GM18511 (cell line): Measurements from ENCODE around the gene TM2D3.
"Not testable (repeated sequence)": the region's sequence is repeated elsewhere in the genome, so short reads cannot be mapped to it uniquely, and the experiment has no call there.

Experiments used
- ATAC-seq: cut with Tn5 transposase; IDR thresholded peaks from one replicate; pipeline ENCODE4 v1.9.1; 2021; ENCODE audit warnings: mild to moderate bottlenecking, moderate library complexity; ENCODE audit not compliant: unreplicated experiment

TM2D3 gene

GRCh38 chr15:101657968-101658784 lies 6.0 kb upstream of the TM2D3 start:
- no peak for ATAC-seq

DNA sequence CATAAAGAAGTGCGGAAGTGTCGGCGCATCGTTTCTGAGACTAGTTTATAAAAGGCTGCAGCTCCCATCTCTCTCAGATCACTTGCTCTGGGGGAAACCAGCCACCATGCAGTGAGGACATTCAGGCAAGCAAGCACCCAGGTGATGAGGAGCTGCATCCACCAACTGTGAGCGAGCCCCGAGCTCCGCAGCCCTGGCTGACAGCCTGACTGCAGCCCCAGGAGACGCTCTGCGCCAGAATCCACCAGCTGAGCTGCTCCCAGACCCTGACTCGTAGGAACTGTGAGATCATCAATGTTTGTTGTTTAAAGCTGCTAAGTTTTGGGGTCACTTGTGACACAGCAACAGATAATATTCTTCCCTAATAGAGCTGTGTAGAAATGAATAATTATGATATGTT lies 5.0 kb upstream of the TM2D3 start:
- ATAC-seq = no peak

DNA sequence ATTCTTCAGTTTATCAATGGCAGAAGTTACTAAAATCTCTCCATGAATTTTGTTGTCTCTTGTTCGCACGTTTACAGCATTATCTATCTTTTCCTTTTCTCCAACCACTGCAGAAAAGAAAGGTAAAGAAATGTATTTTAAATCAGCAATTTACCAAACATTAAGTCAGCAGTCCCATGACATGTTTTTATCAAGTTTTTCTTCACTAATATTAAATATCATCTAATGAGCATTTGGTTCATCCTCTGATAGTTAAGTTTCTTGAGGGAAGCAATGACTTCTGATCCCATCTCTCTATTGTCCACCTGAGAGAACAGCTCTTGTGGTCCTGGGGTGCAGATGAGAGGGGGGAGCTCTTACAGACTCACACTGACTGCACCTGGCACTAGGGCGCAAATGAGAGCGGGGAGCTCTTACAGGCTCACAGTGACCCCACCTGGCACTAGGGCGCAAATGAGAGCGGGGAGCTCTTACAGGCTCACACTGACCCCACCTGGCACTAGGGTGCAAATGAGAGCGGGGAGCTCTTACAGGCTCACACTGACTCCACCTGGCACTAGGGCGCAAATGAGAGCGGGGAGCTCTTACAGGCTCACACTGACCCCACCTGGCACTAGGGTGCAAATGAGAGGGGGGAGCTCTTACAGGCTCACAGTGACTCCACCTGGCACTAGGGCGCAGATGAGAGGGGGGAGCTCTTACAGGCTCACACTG lies 2.6 kb upstream of the TM2D3 start:
- ATAC-seq = not testable (repeated sequence)

DNA sequence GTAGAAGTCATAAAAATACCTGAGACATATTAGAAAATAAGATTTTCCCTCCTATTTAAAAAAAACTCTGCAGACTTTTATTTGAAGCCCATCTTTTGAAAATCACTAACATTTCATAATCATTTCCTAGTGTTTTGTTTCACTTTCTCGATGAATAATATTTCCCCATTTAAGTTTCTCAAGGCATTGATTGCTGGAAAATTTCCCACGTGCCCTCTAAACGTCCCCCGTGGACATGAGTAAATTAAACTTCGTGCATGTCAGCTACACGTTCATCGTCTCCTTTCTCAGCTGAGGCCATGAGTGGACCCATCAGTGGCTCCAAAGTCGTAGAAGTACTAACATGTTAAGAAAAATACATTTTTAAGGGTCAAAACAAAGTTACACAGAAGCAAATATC lies 2.0 kb upstream of the TM2D3 start:
- ATAC-seq = no peak

DNA sequence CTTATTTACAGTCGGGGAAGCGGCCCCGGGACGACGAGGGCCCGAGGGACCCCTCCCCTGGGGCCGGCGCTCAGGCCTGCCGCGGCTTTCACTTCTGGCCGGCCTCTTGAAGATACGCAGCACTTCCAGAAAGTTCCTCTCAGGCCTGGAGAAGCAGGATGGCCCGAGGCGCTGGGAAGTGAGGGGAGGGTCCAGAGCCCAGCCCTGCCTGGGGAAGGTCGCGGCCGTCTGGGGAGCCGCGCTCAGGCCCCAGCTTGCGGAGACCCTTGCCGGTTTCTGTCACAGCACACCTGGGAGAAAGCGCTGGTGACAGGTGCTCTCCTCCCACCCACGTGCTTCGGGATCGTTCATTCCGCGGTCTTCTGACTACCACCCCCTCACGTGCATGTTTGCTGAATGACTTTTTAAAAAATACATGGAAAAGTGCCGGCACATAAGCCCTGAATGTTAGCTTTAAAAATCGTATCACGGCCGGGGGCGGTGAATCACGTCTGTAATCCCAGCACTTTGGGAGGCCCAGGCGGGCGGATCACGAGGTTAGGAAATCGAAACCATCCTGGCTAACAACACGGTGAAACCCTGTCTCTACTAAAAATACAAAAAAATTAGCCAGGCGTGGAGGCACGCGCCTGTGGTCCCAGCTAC lies 727 bp upstream of the TM2D3 start:
- ATAC-seq = no peak

- ATAC-seq = peak; percentile 54
These were observed 555 bp downstream of the TM2D3 start for GRCh38 chr15:101651554-101652097.

- ATAC-seq = no peak
These were observed 2.0 kb downstream of the TM2D3 start for GRCh38 chr15:101650145-101650544.

- no peak for ATAC-seq
These were observed 3.8 kb downstream of the TM2D3 start for GRCh38 chr15:101648356-101648755.

DNA sequence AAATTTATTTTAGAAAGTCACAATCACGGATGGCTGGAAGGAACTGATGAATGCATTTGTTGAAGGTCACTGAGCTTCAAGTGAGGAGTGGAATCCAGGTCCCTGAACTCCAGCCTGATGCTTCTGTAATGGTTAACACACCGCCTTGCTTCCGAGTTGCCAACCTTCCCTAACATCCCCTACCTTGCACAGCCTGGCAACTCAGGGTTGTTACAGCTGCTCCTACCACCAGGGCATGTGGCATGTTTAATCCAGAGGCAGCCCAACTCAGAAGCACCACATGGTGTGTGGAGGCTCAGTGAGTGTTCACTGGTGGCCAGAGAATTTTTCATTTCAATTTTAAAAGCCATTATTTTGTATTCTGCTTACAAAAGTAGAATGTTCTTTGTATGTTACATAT lies 4.9 kb downstream of the TM2D3 start:
- no peak for ATAC-seq

DNA sequence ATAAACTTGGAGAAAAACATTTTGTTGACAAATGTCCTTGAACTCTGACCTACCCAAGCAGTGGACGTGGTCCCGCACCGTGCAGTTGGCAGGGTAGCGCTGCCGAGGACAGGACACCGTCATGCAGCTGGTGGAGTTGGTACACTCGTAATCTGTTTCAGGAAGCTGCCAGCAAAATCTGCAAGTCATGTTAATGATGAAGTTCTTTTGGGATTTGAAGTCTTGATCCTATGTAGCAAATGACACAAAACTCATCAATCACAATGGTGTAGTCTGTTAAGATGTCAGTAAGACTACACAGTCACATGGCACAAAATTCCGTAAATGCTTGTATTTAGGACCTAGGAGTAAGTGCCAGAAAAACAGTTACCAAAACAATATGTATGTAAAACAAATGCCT lies 5.5 kb downstream of the TM2D3 start:
- no peak for ATAC-seq

GRCh38 chr15:101642361-101642760 lies 9.8 kb downstream of the TM2D3 start:
- ATAC-seq = no peak

GRCh38 chr15:101641894-101642293 lies 10.3 kb downstream of the TM2D3 start:
- no peak for ATAC-seq

DNA sequence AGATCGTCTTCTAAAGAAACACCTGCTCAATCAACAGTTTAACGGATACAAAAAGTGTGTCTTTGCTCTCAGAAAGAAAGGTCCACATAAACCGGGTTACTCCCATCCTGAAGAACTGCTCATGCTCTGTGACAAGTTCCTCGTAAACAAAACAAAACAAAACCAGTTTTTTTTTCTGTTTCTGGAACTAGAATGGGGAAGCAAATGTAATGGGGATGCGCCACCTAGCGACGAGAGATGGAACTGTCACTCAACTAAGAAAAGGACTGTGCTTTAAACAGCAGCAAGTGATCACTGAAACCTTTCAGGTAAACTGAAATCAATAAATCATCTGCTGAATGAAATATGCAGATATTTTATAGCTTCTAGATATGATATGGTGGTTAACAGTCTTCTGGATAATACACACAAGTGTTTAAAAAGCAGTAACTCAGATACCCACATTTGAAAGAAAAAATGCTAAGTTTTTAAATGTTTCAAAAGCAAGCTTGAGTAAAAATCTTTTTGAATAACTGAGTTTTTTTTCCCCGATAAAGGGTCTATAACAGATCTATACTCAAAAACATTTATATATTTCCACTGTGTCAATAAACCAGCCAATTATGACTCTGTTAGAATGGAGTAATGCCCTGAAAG lies 10.9 kb downstream of the TM2D3 start:
- ATAC-seq = no peak

DNA sequence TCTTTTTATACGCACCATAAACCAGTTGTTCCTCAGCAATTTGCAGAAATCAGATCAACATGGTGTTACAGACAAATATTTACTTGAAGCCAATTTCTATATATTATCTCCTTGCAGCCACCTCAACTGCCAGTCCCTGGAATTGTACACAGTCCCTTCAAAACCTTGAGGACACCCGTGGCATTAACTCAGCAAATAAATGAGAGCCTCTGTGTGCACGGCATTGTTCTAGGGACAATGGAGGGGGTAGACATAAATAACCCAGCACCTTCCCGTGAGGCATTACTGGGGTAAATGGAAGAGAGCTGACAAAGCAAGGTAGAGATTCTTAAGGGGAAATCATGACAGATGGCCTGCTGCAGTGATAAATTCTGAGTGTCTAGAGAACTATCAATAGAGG lies 12.5 kb downstream of the TM2D3 start:
- ATAC-seq = no peak

DNA sequence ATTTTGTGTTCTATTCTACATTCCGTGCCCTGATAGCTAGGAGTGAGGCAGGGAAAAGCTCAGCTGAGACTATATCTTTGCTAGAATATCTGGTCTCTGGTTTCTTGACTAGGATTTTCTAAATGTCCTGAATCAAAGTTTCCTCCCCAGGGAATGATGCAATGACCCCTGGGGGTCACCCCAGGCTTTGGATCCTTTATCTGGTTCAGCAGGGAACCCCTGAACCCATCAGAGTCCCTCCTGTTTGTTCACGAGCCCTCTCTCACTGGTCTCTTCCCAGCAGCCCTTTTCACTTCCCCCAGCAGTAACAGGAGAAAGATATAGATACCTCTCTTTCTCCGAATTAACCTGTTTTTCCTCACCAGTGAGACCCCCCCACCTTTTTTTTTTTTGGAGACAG lies 14.3 kb downstream of the TM2D3 start:
- no peak for ATAC-seq

GRCh38 chr15:101637516-101637915 lies 14.7 kb downstream of the TM2D3 start:
- no peak for ATAC-seq

DNA sequence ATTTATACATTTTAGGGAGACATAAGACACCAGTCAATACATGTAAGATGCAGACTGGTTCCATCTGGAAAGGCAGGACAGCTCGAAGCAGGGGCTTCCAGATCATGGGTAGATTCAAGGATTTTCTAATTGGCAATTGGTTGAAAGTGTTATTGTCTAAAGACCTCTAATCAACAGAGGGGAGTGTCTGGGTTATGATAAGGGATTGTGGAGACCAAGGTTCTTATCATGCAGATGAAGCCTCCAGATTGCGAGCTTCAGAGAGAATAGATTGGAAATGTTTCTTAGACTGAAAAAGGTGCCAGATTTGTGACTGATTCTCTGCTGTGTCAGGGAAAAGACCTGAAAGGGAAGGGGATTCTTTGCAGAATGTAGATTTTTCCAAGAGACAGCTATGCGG lies 15.1 kb downstream of the TM2D3 start:
- ATAC-seq = no peak

DNA sequence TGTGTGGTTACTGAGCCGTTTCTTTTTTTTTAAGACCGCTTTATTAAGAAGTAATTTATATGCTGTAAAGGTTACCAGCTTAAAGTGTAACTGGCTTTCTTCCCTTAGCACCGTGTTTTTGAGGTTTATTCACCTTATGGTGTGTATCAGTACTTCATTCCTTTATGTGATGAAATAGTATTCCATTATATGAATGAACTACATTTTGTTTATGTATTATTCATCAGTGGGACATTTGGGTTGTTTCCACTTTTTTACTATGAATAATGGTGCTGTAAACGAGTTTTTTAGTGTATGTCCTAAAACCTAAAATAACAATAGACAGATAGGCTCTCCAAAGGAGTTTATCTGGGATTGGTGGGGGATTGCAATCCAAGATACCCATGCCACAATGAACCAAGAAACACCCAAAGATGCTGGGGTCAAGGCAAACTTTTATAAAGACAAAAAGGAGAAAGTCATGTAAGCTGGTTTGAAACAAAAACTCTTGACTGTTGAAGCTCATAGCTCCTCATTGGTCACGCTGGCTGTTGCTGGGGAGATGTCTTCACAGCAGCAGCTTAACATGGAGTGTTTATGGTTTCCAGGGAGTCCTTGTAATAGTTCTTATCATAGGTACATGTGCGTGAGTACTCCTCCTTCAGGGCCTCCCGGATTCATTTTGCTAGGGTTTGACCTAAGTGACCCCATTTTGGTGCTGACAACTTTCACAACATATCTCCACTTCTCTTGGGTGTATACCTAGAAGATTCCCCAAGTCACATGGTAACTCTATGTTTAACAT lies 16.0 kb downstream of the TM2D3 start:
- no peak for ATAC-seq

- ATAC-seq = no peak
These were observed 18.8 kb downstream of the TM2D3 start for GRCh38 chr15:101633356-101633755.

DNA sequence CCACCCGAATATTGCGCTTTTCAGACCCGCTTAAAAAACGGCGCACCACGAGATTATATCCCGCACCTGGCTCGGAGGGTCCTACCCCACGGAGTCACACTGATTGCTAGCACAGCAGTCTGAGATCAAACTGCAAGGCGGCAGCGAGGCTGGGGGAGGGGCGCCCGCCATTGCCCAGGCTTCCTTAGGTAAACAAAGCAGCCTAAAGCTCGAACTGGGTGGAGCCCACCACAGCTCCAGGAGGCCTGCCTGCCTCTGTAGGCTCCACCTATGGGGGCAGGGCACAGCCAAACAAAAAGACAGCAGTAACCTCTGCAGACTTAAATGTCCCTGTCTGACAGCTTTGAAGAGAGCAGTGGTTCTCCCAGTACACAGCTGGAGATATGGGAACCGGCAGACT lies 25.5 kb downstream of the TM2D3 start:
- not testable (repeated sequence) for ATAC-seq
